ENCODE results near the gene ECPAS.
"Not testable (repeated sequence)": the region's sequence is repeated elsewhere in the genome, so short reads cannot be mapped to it uniquely, and the experiment has no call there.

ECPAS gene, protein sequence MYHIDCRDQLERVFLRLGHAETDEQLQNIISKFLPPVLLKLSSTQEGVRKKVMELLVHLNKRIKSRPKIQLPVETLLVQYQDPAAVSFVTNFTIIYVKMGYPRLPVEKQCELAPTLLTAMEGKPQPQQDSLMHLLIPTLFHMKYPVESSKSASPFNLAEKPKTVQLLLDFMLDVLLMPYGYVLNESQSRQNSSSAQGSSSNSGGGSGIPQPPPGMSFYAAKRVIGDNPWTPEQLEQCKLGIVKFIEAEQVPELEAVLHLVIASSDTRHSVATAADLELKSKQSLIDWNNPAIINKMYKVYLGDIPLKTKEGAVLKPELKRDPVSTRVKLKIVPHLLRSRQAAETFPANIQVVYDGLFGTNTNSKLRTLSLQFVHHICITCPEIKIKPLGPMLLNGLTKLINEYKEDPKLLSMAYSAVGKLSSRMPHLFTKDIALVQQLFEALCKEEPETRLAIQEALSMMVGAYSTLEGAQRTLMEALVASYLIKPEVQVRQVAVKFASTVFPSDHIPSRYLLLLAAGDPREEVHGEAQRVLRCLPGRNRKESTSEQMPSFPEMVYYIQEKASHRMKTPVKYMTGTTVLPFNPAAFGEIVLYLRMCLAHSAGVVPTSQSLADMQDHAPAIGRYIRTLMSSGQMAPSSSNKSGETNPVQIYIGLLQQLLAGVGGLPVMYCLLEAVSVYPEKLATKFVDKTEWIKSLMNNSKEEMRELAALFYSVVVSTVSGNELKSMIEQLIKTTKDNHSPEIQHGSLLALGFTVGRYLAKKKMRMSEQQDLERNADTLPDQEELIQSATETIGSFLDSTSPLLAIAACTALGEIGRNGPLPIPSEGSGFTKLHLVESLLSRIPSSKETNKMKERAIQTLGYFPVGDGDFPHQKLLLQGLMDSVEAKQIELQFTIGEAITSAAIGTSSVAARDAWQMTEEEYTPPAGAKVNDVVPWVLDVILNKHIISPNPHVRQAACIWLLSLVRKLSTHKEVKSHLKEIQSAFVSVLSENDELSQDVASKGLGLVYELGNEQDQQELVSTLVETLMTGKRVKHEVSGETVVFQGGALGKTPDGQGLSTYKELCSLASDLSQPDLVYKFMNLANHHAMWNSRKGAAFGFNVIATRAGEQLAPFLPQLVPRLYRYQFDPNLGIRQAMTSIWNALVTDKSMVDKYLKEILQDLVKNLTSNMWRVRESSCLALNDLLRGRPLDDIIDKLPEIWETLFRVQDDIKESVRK (N-terminal part only)

GRCh38 chr9:111483858-111484571, at the start of gene ECPAS:
TSS of gene ECPAS (minus strand) at chr9:111484383. CDS start at chr9:111472918, 11,465 bp downstream.
- DNase-seq: peak; percentile 35 to 55 (median 42)

GRCh38 chr9:111533099-111533790, 49.1 kb upstream of the ECPAS start:
- DNase-seq: no peak

- DNase-seq: no peak
These were observed 47.5 kb upstream of the ECPAS start for GRCh38 chr9:111531716-111532115.

- DNase-seq: no peak
These were observed 45.6 kb upstream of the ECPAS start for GRCh38 chr9:111529787-111530186.

GRCh38 chr9:111527347-111527746, 43.2 kb upstream of the ECPAS start:
- DNase-seq: no peak

DNA sequence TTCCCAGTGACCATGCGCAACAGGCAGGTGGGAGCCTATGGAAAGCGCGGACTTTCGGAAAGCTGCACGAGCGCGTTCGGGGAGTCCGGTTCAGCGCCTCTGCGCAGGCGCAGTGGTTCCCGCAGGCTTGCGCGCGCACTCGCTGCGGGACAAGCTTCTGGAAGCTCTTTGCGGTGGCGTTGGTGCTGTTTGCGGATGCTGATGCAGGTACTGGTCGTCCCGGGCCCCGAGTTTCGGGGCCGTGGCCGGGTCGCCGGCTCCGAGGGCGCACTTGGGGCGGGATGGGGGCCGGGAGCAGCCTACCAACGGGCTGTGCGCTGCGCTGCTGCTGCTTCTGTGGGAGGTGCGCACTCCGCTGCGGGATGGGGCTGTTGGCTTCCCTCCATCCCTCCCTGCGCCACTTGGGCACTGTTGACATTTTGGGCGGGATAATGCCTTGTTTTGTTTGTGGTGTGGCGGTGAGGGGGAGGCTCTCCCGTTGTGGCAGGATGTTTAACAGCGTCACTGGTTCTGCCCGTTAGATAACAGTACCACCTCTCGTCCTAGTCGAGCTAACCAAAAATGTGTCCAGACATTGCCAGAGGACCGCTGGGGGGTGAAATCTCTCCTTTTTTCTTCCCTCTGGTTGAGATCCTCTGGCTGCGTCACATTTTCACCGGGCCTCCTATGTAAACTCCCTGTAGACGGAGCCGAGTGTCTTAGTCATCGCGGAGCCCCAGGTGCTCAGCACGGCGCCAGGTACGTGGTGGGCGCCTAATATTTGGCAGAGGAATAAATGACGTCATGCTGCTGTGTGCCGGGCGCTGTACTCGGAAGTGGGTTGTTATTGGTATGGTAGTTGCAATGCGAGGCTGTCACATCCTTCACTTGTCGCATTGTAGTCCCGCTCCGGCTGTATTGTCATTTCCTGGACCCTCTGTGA, 41.1 kb upstream of the ECPAS start, which contains the start of gene ZNF483:
Gene ZNF483 (plus strand): TSS at position 124 of the 922 bp plus-strand sequence. CDS start 2,217 bp downstream, outside the sequence.
- peak; percentile 27 to 45 (median 40) for DNase-seq

DNA sequence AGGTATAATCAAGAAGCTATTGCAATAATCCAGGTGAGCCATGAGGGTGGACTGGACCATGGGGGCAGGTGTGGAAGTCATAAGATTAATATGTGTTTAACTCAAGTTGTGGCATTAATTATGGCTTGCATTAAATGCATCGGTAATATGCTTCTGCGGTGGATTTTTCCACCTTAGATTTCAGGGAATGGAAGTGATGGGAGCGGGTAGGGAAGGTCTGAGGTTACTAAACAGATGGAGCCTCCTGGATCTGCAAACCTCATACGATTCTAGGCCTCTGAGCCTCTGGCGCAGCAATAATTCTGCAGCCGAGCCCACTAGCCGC, 40.5 kb upstream of the ECPAS start:
- DNase-seq: no peak

DNA sequence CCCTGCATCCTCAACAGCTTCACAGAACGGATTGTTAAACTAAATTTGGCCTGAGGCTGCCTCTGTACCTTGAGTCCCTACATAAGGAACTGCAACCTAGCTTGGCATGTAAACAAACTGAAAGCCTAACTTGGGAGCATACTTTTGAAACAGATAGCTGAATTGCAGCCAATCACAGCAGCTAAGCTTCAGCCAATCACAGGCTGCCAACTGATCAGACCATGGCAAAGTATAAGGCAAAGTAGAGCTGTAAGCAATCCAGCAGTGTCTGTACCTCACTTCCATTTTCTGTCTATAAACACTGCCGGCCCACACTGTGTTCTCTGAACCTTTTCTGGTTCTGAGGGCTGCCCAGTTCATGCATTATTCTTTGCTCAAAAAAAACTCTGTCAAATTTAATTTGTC, 31.9 kb upstream of the ECPAS start:
- no peak for DNase-seq

DNA sequence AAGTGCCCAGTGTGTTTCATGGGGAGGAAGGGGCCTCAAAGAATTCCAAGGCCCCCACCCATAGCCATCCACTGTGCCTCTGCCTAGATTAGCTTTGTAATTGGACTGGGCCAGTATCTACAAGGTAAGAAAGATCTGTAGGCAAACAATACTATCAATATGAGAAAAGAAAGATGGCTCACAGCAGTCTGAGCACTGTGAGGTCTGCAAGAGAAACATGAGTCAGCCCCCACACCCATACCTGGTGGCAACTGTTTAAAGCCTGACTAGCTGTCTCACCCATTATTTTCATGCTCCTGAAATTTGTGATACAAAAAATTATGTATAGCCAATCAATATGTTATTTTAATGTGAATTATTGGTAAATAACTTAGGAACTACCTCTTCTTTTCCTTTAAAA, 30.8 kb upstream of the ECPAS start:
- no peak for DNase-seq

DNA sequence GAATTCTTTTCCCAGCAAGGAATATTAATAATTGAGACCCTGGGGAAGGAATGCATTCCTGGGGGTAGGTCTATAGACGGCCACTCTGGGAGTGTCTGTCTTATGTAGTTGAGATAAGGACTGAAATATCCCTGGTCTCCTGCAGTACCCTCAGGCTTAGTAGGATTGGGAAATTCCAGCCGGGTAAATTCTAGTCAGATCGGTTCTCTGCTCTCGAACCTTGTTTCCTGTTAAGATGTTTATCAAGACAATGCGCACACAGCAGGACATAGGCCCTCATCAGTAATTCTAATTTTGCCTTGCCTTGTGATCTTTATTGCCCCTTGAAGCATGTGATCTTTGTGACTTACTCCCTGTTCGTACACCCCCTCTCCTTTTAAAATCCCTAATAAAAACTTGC, 27.4 kb upstream of the ECPAS start:
- not testable (repeated sequence) for DNase-seq

- DNase-seq: no peak
These were observed 18.3 kb upstream of the ECPAS start for GRCh38 chr9:111502506-111502905.

DNA sequence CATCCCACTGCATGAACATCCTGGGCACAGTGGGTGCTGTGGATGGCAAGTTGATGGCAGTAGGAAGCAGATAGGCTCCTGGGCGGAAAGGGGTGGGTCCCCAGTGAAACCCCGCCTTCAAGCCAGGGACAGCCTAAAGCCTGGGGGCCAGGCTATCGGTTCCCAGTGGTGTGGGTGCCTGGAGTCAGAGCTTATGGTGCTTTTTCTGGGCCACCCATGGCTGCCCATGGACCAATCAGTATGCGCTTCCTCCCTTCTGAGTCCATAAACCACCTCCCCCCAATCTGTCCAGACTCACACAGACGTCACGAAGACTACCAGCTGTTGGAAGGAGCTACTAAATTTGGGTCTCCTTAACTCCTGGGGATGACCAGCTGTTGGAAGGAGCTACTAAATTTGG, 17.5 kb upstream of the ECPAS start:
- no peak for DNase-seq

DNA sequence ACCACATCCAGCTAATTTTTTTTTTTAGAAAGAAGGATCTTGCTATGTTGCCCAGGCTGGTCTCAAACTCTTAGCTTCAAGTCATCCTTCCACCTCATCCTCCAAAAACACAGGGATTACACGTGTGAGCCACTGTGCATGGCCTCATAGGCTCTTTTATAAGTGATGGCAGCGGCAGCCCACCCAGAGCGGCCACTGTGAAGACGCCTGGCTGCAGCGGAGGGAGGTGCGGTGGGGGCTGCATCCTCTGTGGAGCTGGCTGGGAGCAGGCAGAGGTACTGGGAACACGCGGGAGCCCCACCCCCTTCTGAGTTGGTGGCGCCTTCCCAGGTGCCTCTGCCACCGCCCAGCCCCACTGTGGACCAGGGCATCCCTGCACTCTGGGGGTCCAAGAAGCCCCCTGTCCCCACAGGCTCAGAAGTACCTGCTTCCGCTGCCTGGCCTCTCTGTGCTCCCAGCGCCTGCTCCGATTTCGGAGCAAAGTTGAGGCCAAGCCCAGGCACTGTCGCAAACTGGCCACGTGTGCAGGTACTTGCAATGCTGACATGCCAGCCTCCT, 16.9 kb upstream of the ECPAS start:
- DNase-seq: no peak

DNA sequence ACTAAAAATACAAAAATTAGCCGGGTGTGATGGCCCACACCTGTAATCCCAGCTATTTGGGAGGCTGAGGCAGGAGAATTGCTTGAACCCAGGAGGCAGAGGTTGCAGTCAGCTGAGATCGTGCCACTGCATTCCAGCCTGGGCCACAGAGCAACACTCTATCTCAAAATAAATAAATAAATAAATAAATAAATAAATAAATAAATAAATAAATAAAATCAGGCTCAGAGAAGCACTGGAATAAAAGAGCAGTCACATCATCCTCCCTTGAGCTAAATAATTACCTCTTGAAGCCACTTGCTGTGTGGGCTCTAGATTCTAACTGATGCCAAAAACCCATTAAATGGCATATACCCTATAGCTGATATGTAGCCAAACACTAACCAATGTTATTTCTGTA, 13.0 kb upstream of the ECPAS start:
- DNase-seq: not testable (repeated sequence)

- DNase-seq: no peak
These were observed 350 bp upstream of the ECPAS start for GRCh38 chr9:111484572-111484894.

DNA sequence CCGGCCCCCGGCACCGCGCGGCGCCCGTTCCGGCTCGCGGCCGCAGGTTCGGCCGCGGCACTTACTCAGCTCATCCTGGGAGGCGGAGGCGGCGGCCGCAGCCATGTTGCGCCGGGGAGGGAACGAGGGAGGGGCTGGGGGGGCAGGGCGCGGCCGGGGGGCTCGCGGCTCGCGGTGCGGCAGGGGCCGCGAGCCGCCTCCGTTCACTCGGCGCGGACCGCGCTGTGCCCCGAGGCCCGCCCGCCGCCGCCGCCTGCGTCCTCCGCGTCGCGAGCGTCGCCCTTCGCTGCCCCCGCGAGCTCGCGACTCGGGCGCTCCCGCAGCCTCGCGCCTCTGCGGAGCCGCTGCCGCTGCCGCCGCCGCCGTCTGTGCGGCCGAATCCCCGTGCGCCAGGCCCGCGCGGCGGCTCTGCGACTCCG, 735 bp downstream of the ECPAS start:
- DNase-seq: peak; percentile 25 to 36 (median 28)

DNA sequence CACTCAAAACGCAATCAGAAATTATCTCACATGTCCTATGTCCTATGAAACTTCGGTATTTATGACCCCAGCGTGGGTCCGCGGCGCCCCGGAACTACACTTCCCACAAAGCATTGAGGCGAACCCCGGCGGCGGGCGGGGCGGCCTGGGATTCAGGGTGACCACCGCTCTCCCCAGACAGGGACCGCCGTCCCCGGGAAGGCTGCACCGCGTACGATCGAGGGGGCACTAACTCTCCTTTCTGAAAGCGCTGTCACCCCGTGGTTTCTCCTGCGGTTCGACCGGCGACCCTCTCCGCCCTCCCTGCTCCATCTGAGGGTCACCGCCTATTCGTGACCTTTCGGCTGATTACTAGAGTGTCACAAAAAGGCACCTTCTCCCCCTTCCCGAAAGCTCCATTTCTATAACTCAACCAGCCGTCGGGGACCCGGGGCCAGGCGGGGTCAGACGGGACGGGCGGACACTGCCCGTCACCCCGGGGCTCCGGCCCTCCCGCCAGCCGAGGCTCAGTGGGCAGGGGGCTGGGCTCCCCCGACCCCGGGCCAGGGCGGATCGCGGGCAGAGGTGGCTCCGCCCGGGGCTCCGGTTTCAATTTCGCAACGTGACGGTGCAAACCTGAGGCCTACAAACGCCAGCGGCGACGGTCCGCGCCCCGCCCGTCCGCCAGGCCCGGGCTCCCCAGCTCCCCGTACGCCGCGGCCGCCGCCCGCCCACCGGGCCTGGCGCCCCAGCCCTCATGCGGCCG, 1.3 kb downstream of the ECPAS start:
- DNase-seq: peak; percentile 23 to 49 (median 32)

GRCh38 chr9:111481885-111482636, 2.1 kb downstream of the ECPAS start:
- DNase-seq: no peak

DNA sequence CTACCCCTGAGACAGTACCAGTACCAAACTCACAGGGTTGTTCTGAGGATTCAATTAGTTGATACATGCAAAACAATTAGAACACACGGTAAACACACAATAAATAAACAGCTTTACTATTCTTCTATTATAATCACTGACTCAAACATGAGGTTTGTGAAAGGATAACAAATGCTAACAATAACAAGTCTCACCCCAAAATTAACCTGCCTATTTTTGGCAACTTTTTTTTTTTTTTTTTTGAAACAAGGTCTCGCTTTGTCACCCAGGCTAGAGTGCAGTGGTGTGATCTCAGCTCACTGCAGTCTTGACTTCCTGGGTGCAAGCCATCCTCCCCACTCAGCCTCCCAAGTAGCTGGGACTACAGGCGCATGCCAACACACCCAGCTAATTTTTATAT, 6.5 kb downstream of the ECPAS start:
- no peak for DNase-seq
